ENCODE measurements around the gene NFE2L1.
A peak's percentile ranks its signal among the peaks of the same experiment; 100 is the strongest.
"Not testable (repeated sequence)": the region's sequence is repeated elsewhere in the genome, so short reads cannot be mapped to it uniquely, and the experiment has no call there.

Gene NFE2L1, protein sequence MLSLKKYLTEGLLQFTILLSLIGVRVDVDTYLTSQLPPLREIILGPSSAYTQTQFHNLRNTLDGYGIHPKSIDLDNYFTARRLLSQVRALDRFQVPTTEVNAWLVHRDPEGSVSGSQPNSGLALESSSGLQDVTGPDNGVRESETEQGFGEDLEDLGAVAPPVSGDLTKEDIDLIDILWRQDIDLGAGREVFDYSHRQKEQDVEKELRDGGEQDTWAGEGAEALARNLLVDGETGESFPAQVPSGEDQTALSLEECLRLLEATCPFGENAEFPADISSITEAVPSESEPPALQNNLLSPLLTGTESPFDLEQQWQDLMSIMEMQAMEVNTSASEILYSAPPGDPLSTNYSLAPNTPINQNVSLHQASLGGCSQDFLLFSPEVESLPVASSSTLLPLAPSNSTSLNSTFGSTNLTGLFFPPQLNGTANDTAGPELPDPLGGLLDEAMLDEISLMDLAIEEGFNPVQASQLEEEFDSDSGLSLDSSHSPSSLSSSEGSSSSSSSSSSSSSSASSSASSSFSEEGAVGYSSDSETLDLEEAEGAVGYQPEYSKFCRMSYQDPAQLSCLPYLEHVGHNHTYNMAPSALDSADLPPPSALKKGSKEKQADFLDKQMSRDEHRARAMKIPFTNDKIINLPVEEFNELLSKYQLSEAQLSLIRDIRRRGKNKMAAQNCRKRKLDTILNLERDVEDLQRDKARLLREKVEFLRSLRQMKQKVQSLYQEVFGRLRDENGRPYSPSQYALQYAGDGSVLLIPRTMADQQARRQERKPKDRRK

DNA sequence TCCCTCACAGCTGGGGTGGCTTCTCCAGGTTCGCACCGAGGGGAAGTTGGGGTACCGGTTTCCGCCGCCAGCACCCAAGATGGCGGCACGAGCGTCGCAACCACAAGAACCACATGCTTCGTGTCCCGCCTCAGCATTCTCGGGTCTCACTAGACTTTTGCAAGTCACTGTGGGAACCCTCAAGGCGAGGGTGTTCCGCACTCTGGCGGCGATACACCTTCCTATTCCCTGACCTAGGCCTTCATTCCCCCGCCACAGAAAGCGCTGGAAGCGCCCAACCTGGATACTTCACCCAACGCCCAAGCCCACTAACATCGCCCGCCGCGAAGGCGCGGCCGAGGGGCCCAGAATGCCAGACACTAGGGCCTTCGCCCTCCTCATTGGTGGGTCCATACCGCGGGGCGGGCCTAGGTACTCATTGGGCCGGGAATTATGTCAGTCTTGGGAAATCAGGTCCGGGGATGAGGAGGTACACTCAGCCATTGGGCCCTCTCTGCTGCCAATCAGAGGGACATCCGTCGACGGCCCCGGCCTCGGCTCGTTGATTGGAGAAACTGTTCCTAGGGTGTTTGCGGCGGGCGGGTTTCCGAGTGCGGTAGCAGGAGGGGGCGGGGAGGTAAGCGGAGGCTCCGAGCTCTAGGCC is at the start of gene NFE2L1:
Gene NFE2L1 (plus strand): TSS at position 619 of the 643 bp plus-strand sequence. CDS start 2,760 bp downstream, outside the sequence.
- POLR2A ChIA-PET = interaction anchor here (0.6 to 3.9 kb wide), 14 partner anchors 10 to 565 kb away, joined by 3 to 36 read pairs (median 6); partner anchors contain the start of genes CBX1, CDK5RAP3 and COPZ2
- TF ChIP-seq, protein P1, sequence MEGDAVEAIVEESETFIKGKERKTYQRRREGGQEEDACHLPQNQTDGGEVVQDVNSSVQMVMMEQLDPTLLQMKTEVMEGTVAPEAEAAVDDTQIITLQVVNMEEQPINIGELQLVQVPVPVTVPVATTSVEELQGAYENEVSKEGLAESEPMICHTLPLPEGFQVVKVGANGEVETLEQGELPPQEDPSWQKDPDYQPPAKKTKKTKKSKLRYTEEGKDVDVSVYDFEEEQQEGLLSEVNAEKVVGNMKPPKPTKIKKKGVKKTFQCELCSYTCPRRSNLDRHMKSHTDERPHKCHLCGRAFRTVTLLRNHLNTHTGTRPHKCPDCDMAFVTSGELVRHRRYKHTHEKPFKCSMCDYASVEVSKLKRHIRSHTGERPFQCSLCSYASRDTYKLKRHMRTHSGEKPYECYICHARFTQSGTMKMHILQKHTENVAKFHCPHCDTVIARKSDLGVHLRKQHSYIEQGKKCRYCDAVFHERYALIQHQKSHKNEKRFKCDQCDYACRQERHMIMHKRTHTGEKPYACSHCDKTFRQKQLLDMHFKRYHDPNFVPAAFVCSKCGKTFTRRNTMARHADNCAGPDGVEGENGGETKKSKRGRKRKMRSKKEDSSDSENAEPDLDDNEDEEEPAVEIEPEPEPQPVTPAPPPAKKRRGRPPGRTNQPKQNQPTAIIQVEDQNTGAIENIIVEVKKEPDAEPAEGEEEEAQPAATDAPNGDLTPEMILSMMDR (IDR thresholded peaks at IDR 0.05; ENCODE audit: insufficient read depth, low read length, missing control alignments) = no peak
- peak; percentile 98 for DNase-seq (ENCODE audit: low read depth, low spot score)
- H3K4me3 ChIP-seq (ENCODE audit: low read depth, low read length) = peak within 1 kb of the TSS; percentile 93
- CTCF ChIA-PET = interaction anchor here (0.9 to 3.8 kb wide), 8 partner anchors 11 to 50 kb away, joined by 3 to 28 read pairs (median 4); no protein-coding TSS in a partner anchor

DNA sequence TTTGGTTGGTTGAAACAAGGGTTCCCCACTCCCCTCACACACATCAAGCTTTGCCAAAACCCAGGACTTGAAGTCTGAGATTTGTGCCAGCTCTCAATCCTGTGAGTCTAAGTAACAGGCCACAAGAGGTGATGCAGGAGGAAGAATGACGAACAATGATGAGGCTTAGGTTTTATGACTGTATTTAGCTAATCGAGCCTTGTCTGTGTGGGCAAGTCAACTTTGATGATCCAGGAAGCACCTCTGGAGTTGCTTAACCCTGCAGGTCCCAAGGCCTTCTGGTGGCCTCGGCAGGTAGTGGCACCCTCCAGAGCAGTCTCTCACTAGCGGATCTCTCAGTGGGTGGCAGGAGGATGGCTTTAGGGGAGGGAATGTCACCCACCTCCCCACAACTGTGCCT is 48.6 kb upstream of the NFE2L1 start:
- DNase-seq (ENCODE audit: low read depth, low spot score) = no peak
- TF ChIP-seq, protein P1 (IDR thresholded peaks at IDR 0.05; ENCODE audit: insufficient read depth, low read length, missing control alignments) = no peak
- H3K4me3 ChIP-seq (ENCODE audit: low read depth, low read length) = no peak overlapping the region
- ChIA-PET CTCF (interaction anchor here (1.2 to 12.5 kb wide), 10 partner anchors 9 to 619 kb away, joined by 4 to 121 read pairs (median 11); partner anchors contain the start of gene CDK5RAP3), POLR2A (no interaction called here)

DNA sequence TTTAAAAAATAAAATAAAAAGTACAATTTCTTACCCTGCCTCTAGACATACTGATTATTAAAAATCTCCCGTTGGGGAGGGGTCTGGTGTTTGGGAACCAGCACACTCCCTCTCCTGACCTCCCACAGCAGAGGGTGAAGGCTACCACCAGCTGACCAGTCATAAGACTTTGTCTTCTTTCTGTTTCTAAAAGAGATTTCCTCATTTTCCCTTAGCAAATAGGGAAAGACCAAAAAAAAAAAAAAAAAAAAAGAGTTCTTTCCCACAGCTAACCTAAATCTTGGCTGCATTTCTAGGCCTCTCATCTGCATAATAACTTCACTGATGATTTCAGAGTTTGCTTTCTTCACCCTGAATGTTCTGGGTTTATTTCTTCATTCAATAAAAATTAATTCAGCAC is 47.0 kb upstream of the NFE2L1 start:
- DNase-seq (ENCODE audit: low read depth, low spot score) = no peak
- ChIA-PET POLR2A (no interaction called here), CTCF (interaction anchor here (0.6 to 12.5 kb wide), 7 partner anchors 10 to 155 kb away, joined by 4 to 121 read pairs (median 28); partner anchors contain the start of gene CDK5RAP3)
- TF ChIP-seq, protein P1 (IDR thresholded peaks at IDR 0.05; ENCODE audit: insufficient read depth, low read length, missing control alignments) = no peak
- no peak overlapping the region for H3K4me3 ChIP-seq (ENCODE audit: low read depth, low read length)

DNA sequence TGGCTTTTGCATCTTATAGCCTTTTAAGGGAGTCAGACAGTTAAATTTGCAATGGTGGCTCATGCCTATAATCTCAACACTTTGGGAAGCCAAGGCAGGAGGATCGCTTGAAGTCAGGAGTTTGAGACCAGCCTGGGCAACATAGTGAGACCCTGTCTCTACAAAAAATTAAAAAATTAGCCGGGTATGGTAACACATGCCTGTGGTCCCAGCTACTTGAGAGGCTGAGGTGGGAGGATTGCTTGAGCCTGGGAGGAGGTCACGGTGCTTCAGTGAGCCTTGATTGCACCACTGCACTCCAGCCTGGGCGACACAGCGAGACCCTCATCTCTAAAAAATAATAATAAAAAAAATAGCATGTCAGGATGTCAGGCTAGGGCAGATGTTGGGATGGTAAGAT is 46.5 kb upstream of the NFE2L1 start:
- POLR2A ChIA-PET; H3K4me3 ChIP-seq (ENCODE audit: low read depth, low read length); DNase-seq (ENCODE audit: low read depth, low spot score): not testable (repeated sequence)
- CTCF ChIA-PET = interaction anchor here (0.6 to 12.5 kb wide), 8 partner anchors 10 to 155 kb away, joined by 3 to 121 read pairs (median 18); partner anchors contain the start of gene CDK5RAP3

DNA sequence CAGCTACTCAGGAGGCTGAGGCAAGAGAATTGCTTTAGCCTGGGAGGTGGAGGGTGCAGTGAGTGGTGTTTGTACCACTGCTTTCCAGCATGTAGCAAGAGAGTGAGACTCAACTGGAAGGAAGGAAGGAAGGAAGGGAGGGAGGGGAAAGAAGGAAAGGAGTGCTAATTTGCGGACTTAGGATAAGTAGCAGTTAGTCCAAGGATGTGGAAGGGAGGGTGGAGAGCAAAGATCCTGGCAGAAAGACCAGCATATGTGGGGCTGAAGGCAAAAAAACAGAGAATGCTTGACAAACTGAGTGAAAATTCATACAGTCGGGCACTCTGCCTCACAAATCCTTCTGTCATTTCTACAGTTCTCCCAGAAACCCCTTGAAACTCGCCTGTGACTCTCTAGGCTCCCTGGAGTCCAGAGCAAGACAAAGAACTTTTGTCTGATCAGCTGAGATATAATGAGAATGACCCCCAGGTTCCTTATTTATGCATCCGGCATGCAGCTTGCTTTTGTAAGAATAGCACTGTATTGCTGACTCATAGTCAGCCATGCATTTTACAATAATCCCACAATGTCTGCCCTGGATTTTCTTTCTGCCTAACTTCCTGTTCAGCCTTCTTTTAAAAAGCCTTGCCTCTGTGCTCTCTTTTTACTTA is 45.8 kb upstream of the NFE2L1 start:
- H3K4me3 ChIP-seq (ENCODE audit: low read depth, low read length) = no peak overlapping the region
- DNase-seq (ENCODE audit: low read depth, low spot score) = no peak
- ChIA-PET POLR2A (interaction anchor here (1.2 kb wide), 1 partner anchor 9 kb away, joined by 3 read pairs; no protein-coding TSS in a partner anchor), CTCF (interaction anchor here (0.7 to 12.5 kb wide), 10 partner anchors 8 to 56 kb away, joined by 3 to 121 read pairs (median 8); partner anchors contain the start of gene CDK5RAP3)
- TF ChIP-seq, protein P1 (IDR thresholded peaks at IDR 0.05; ENCODE audit: insufficient read depth, low read length, missing control alignments) = no peak
